Pancreas (tissue), 10 donors: ENCODE results near the gene ASAP2. TPM values are rescaled to one million over a fixed set of nuclear protein-coding genes. Genes with fewer than 3 reads are reported as not detected.

ENCODE experiments used
- ATAC-seq, 4 donors: fragments of 200-7000 bp; cut with Tn5 transposase; one replicate each; pipeline versions ENCODE4 v1.8.0 to v1.9.1; 2020; ENCODE audit warnings: mild to moderate bottlenecking in 4 of 4, moderate library complexity in 4 of 4
- DNase-seq, 6 donors: peaks; one replicate each; pipeline ENCODE4 v3.0.0-alpha.2; 2020
- FAIRE-seq: peaks from 2 replicates; lab custom pipeline; 2012; peaks lifted over from hg19 to GRCh38; lab: Jason Lieb, UNC
- H3K27ac ChIP-seq, 4 donors: fragments of 200-600 bp; sonication (generic); 1 replicate in 3 of 4; 2 replicates in 1 of 4; pipeline versions ENCODE4 v1.5.0 to v1.8.0; 2020
- H3K27me3 ChIP-seq, 4 donors: fragments of 200-600 bp; one replicate each; pipeline ENCODE4 v1.8.0; 2021
- H3K36me3 ChIP-seq, 3 donors: fragments of 200-600 bp; sonication (generic) in 1 of 3; one replicate each; pipeline versions ENCODE4 v1.5.0 to v1.8.0; 2020 to 2021
- H3K4me1 ChIP-seq, 3 donors: fragments of 200-600 bp; one replicate each; pipeline ENCODE4 v1.8.0; 2021
- H3K4me3 ChIP-seq, 4 donors: fragments of 200-600 bp; sonication (generic) in 2 of 4; one replicate each; pipeline versions ENCODE4 v1.5.0 to v1.8.0; 2020 to 2021
- H3K9me3 ChIP-seq, 4 donors: fragments of 200-600 bp; one replicate each; pipeline ENCODE4 v1.8.0; 2021
- CTCF ChIP-seq, 4 donors: fragments of 200-600 bp; sonication (generic) in 3 of 4; IDR thresholded peaks; one replicate each; pipeline versions ENCODE4 v1.5.0 to v1.8.0; 2021; ENCODE audit warnings: antibody characterized with exemption in 4 of 4
- WGBS, 2 donors: extraction: QIAGEN DNeasy Blood & Tissue Kit; methylation state at CpG; one replicate each; pipeline ENCODE4 v1.1.7; 2013; 5-methylcytosine and 5-hydroxymethylcytosine counted together
- intact Hi-C, 3 donors: fragments of 100-400 bp; cut with DNase I; formaldehyde crosslinking; loops; one replicate each; pipeline versions ENCODE4 v1.11.1 to v1.14.2; 2022
- polyA plus RNA-seq, 2 donors: library from polyadenylated mRNA; stranded (reverse); fragments of 200-250 nt; gene quantifications; one replicate each; pipeline ENCODE4 v1.2.3, GENCODE V29; 2013
- total RNA-seq, 6 donors: library from RNA; stranded (reverse); fragmentation: NEBNext Ultra II Directional in 4 of 6; extraction: Animal tissue kit (Norgen Biotek cat#: 25700) in 4 of 6; gene quantifications; one replicate each; pipeline versions ENCODE4 v1.2.1 to v1.2.4, GENCODE V29; 2021 to 2023
- donor health status: healthy with polysubstance abuse.
- donor health status: DM: no; HTN: no; CAD: no; lungs with moderate emphysema.
- donor health status: DM: no; HTN: no; CAD: no.
- donor health status: control.
- donor health status: control.
- donor health status: Bipolar disorder and iron deficiency.
- donor health status: DM: yes; HTN: yes; CAD: no.
- donor health status: DM: no; HTN: no; CAD: no.
- donor health status: DM: no; HTN: no; CAD: no.
- donor health status: DM: yes; HTN: yes; CAD: no.

ASAP2 gene
- total and polyA plus RNA-seq, 8 donors: 5.8 to 17.7 (median 7.3) TPM

GRCh38 chr2:9424447-9425164, 218.0 kb downstream of the ASAP2 start:
- peak overlapping the region in 3 of 4 donors; percentile 76 to 93 (median 87) for H3K4me3 ChIP-seq
- H3K4me1 ChIP-seq: peaks cover 6 to 11% (median 6%) of the 10 kb centered on the region in 3 donors
- no peak overlapping the region for H3K27ac ChIP-seq
- FAIRE-seq: no peak
- 28 to 36% methylated on average over 11 of the region's 11 CpGs for WGBS, 2 donors
- H3K27me3 ChIP-seq: no peaks in the 10 kb centered on the region
- TF ChIP-seq CTCF (IDR thresholded peaks at IDR 0.05): no peak
- no peaks in the 10 kb centered on the region for H3K9me3 ChIP-seq
- intact Hi-C loops: no loop called here
- DNase-seq: no peak
- no peak for ATAC-seq
- peaks cover 0 to 3% (median 0%) of the 10 kb centered on the region in 3 donors for H3K36me3 ChIP-seq

GRCh38 chr2:9428965-9429577, 222.5 kb downstream of the ASAP2 start:
- DNase-seq: no peak
- 75 to 83% methylated on average over 5 of the region's 5 CpGs for WGBS, 2 donors
- FAIRE-seq: no peak
- Histone ChIP-seq H3K27me3 (no peaks in the 10 kb centered on the region), H3K9me3 (no peaks in the 10 kb centered on the region), H3K27ac (no peak overlapping the region), H3K36me3 (peaks cover 0 to 33% (median 23%) of the 10 kb centered on the region in 3 donors), H3K4me1 (peaks cover 6 to 8% (median 6%) of the 10 kb centered on the region in 3 donors), H3K4me3 (no peak overlapping the region)
- no peak for TF ChIP-seq CTCF (IDR thresholded peaks at IDR 0.05)
- intact Hi-C loops: no loop called here
- ATAC-seq: no peak

GRCh38 chr2:9430316-9431293, 224.0 kb downstream of the ASAP2 start:
- Histone ChIP-seq H3K27me3 (no peaks in the 10 kb centered on the region), H3K4me3 (no peak overlapping the region), H3K27ac (no peak overlapping the region), H3K4me1 (no peaks in the 10 kb centered on the region), H3K36me3 (peaks cover 0 to 33% (median 23%) of the 10 kb centered on the region in 3 donors), H3K9me3 (no peaks in the 10 kb centered on the region)
- no peak for TF ChIP-seq CTCF (IDR thresholded peaks at IDR 0.05)
- 53 to 61% methylated on average over 2 of the region's 2 CpGs for WGBS, 2 donors
- no peak for DNase-seq
- no peak for ATAC-seq
- intact Hi-C loops: no loop called here
- no peak for FAIRE-seq

- 72 to 77% methylated on average over 2 of the region's 2 CpGs for WGBS, 2 donors
- Histone ChIP-seq H3K9me3 (no peaks in the 10 kb centered on the region), H3K27ac (no peak overlapping the region), H3K4me3 (no peak overlapping the region), H3K36me3 (peaks cover 5 to 44% (median 30%) of the 10 kb centered on the region in 3 donors), H3K27me3 (no peaks in the 10 kb centered on the region), H3K4me1 (no peaks in the 10 kb centered on the region)
- DNase-seq: no peak
- no peak for FAIRE-seq
- ATAC-seq: no peak
- intact Hi-C loops: no loop called here
- no peak for TF ChIP-seq CTCF (IDR thresholded peaks at IDR 0.05)
Measured at GRCh38 chr2:9434489-9434888, 227.9 kb downstream of the ASAP2 start.
